Measurements from ENCODE around the gene KLHL33. TPM values are rescaled to one million over a fixed set of nuclear protein-coding genes. Genes with fewer than 3 reads are reported as not detected.

Gene KLHL33
- total RNA-seq, 4 donors from 2014 or later = 0.27 to 2.0 (median 0.36) TPM

- Histone ChIP-seq H3K27me3 (no peaks in the 10 kb centered on the region), H3K4me1 (peaks cover 0 to 7% of the 10 kb centered on the region in 2 donors), H3K4me3 (replicated peaks in 1 of 3) (no peak overlapping the region), H3K36me3 (peaks cover 39 to 63% of the 10 kb centered on the region in 2 donors), H3K27ac (no peak overlapping the region), H3K9me3 (no peaks in the 10 kb centered on the region)
- DNase-seq = no peak
- intact Hi-C loops (cut with DNase I) = no loop called here
- no peak for TF ChIP-seq POLR2A (IDR thresholded peaks at IDR 0.05)
- WGBS, 2 donors = 94 to 95% methylated on average over 3 of the region's 3 CpGs
Measured at GRCh38 chr14:20397511-20397910, 38.5 kb downstream of the KLHL33 start.

DNA sequence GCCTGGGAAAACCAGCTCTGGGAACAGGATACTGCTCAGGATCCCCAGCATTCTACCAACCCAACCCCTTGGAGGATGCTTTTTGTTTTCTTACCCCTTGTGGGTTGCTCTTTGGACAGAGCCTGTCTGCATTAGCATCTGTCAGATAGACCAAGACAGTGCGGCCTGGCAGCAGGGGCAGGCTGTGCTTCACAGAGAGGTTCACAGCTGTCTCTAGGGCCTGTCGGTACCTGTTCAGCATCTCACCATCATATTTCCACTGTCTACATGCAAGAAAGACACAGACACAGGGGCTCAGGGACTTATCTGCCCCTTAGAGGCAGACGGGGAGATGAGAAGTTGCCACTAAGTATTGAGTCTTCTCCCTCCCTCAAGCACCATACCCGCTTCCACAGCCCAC, 44.5 kb downstream of the KLHL33 start:
- 98% methylated on average over 4 of the region's 4 CpGs for WGBS, 2 donors

GRCh38 chr14:20388159-20388558, 47.8 kb downstream of the KLHL33 start:
- no peak for DNase-seq
- H3K9me3 ChIP-seq = no peaks in the 10 kb centered on the region

More for the DNA sequence above, 44.5 kb downstream of the KLHL33 start:
- intact Hi-C loops (cut with DNase I) = no loop called here
- no peak for TF ChIP-seq CTCF (IDR thresholded peaks at IDR 0.05)
- no peak for TF ChIP-seq POLR2A (IDR thresholded peaks at IDR 0.05)
- Histone ChIP-seq H3K4me1 (no peaks in the 10 kb centered on the region), H3K36me3 (peaks cover 61 to 85% of the 10 kb centered on the region in 2 donors), H3K9me3 (no peaks in the 10 kb centered on the region), H3K27me3 (no peaks in the 10 kb centered on the region), H3K27ac (no peak overlapping the region), H3K4me3 (replicated peaks in 1 of 3) (no peak overlapping the region)
- DNase-seq = no peak

DNA sequence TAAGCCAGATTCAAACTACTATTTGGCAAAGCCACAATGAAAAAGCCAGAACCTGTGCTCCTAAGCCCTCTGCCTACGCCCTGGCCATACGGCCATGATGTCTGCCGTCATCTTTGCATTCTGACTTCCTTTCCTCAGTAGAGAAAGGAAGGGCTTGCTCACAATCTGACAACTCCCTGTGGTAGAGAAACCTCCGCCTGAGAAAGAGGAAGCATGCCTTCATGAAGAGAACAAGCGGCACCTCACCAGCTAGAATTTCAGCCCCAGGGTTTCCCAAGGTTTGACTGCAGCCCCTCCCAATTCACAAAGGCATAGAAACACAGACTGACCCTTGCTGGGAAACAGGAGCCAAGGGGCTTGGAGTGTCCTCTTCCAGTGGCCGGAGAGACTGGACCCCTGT, 48.4 kb downstream of the KLHL33 start:
- intact Hi-C loops (cut with DNase I) = no loop called here
- H3K27ac ChIP-seq = no peak overlapping the region
- no peaks in the 10 kb centered on the region for H3K4me1 ChIP-seq
- H3K36me3 ChIP-seq = peaks cover 90 to 95% of the 10 kb centered on the region in 2 donors
- DNase-seq = no peak
- no peaks in the 10 kb centered on the region for H3K9me3 ChIP-seq
- H3K27me3 ChIP-seq = no peaks in the 10 kb centered on the region
- TF ChIP-seq CTCF (IDR thresholded peaks at IDR 0.05) (no peak), POLR2A (IDR thresholded peaks at IDR 0.05) (no peak)
- no peak overlapping the region for H3K4me3 ChIP-seq (replicated peaks in 1 of 3)
- 92 to 94% methylated on average over 6 of the region's 6 CpGs for WGBS, 2 donors

More at GRCh38 chr14:20388159-20388558, 47.8 kb downstream of the KLHL33 start:
- Histone ChIP-seq H3K27ac (no peak overlapping the region), H3K4me1 (no peaks in the 10 kb centered on the region), H3K36me3 (peaks cover 84 to 89% of the 10 kb centered on the region in 2 donors), H3K4me3 (replicated peaks in 1 of 3) (no peak overlapping the region), H3K27me3 (no peaks in the 10 kb centered on the region)
- WGBS, 2 donors = 57 to 68% methylated on average over 4 of the region's 4 CpGs
- TF ChIP-seq CTCF (IDR thresholded peaks at IDR 0.05) = no peak
- no peak for TF ChIP-seq POLR2A (IDR thresholded peaks at IDR 0.05)
- intact Hi-C loops (cut with DNase I) = no loop called here

GRCh38 chr14:20386276-20386855, 49.6 kb downstream of the KLHL33 start:
- Histone ChIP-seq H3K27me3 (no peaks in the 10 kb centered on the region), H3K4me3 (replicated peaks in 1 of 3) (no peak overlapping the region), H3K27ac (no peak overlapping the region), H3K4me1 (no peaks in the 10 kb centered on the region), H3K36me3 (peaks cover 91 to 97% of the 10 kb centered on the region in 2 donors), H3K9me3 (no peaks in the 10 kb centered on the region)
- 96 to 97% methylated on average over 17 of the region's 17 CpGs for WGBS, 2 donors
- TF ChIP-seq POLR2A (IDR thresholded peaks at IDR 0.05) (no peak), CTCF (IDR thresholded peaks at IDR 0.05) (no peak)
- intact Hi-C loops (cut with DNase I) = no loop called here
- no peak for DNase-seq
